Kidney tubule cell (primary cell): ENCODE measurements around the gene SKI.

Experiments
- DNase-seq: peaks from one replicate; pipeline ENCODE4 v3.0.0-alpha.2; 2018; ENCODE audit warnings: low spot score

SKI gene

GRCh38 chr1:2228157-2228594 lies at the start of gene SKI:
Gene SKI, plus strand, starts transcription at chr1:2228319. Its CDS starts 448 bp downstream, at chr1:2228767.
- DNase-seq: no peak

GRCh38 chr1:2178875-2179274 lies 49.2 kb upstream of the SKI start:
- DNase-seq: no peak

- no peak for DNase-seq
Measured at GRCh38 chr1:2179283-2180013, 48.7 kb upstream of the SKI start.

GRCh38 chr1:2180297-2181245 lies 47.5 kb upstream of the SKI start:
- peak; percentile 73 for DNase-seq

GRCh38 chr1:2181271-2181670 lies 46.8 kb upstream of the SKI start:
- no peak for DNase-seq

- DNase-seq: no peak
Measured at GRCh38 chr1:2181752-2182151, 46.4 kb upstream of the SKI start.

GRCh38 chr1:2182376-2182775 lies 45.7 kb upstream of the SKI start:
- DNase-seq: no peak

- DNase-seq: no peak
Measured at GRCh38 chr1:2183937-2184334, 44.2 kb upstream of the SKI start.

GRCh38 chr1:2184531-2184930 lies 43.6 kb upstream of the SKI start:
- DNase-seq: no peak

GRCh38 chr1:2184934-2185333 lies 43.2 kb upstream of the SKI start:
- no peak for DNase-seq

GRCh38 chr1:2185880-2186855 lies 42.0 kb upstream of the SKI start:
- no peak for DNase-seq

- no peak for DNase-seq
Measured at GRCh38 chr1:2186901-2187300, 41.2 kb upstream of the SKI start.

- DNase-seq: no peak
Measured at GRCh38 chr1:2187619-2188018, 40.5 kb upstream of the SKI start.

GRCh38 chr1:2188336-2188735 lies 39.8 kb upstream of the SKI start:
- no peak for DNase-seq

GRCh38 chr1:2189459-2190425 lies 38.4 kb upstream of the SKI start:
- peak; percentile 97 for DNase-seq

GRCh38 chr1:2190491-2190976 lies 37.6 kb upstream of the SKI start:
- no peak for DNase-seq

GRCh38 chr1:2192031-2192995 lies 35.8 kb upstream of the SKI start:
- DNase-seq: no peak

GRCh38 chr1:2193514-2194281 lies 34.4 kb upstream of the SKI start:
- DNase-seq: peak; percentile 61
